BE2C (cell line): Measurements from ENCODE around the gene MELTF.
A peak's percentile ranks its signal among the peaks of the same experiment; 100 is the strongest.

Experiments
- DNase-seq: peaks from one replicate; pipeline ENCODE4 v3.0.0-alpha.2; 2020
- H3K27me3 ChIP-seq: fragments of 250-450 bp; sonication (Bioruptor Pico); 2 replicates; pipeline ENCODE4 v1.5.1; 2020; ENCODE audit warnings: mild to moderate bottlenecking
- H3K36me3 ChIP-seq: fragments of 250-450 bp; sonication (Bioruptor Pico); 2 replicates; pipeline ENCODE4 v1.5.1; 2020; ENCODE audit warnings: mild to moderate bottlenecking
- H3K4me1 ChIP-seq: fragments of 250-450 bp; sonication (Bioruptor Pico); 2 replicates; pipeline ENCODE4 v1.5.1; 2020
- H3K4me3 ChIP-seq: 2 replicates; pipeline ENCODE4 v1.5.1; 2011; ENCODE audit warnings: low read depth, low read length
- H3K9me3 ChIP-seq: fragments of 250-450 bp; sonication (Bioruptor Pico); 2 replicates; pipeline ENCODE4 v1.5.1; 2020
- TF ChIP-seq, protein P1 (sequence below): IDR thresholded peaks from 2 replicates; pipeline ENCODE4 v1.5.1; 2012; ENCODE audit warnings: mild to moderate bottlenecking, low read depth, low read length

The MELTF gene

DNA sequence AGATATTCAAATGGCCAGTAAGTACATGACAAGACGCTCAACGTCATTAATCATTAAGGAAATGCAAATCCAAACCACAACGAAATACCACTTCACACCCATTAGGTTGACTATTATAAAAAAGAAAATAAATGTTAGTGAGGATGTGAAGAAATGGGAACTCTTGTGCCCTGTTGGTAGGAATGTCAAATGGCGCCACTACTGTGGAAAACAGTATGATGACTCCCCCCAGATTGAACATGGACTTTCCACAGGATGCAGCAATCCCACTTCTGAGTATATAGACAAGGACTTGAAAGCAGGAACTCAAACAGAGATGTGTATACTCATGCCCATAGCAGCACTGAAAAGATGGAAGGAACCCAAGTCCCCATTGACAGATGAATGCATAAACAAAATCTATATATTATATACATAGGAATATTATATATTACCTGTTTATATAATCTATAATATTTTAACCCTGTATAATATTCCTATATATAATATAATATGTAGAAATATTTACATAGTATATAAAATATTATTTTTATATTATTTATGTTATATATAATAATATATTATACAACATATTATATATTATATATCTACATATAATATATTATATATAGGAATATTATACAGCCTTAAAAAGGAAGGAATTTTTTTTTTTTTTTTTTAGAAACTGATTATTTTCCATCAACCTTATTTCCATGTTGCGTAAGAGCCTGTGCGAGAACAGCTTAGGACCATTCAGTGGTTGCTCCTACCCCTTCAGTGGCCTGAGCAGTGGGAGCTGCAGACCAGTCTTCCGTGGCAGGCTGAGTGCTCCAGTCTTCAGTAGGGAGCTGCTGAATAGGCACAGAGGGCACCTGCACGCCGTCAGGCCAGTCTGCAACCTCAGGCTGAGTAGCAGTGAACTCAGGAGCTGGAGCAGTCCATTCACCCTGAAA, 43.4 kb downstream of the MELTF start:
- no peaks in the 10 kb centered on the region for H3K4me1 ChIP-seq
- no peaks in the 10 kb centered on the region for H3K27me3 ChIP-seq
- no peaks in the 10 kb centered on the region for H3K9me3 ChIP-seq
- no peak overlapping the region for H3K4me3 ChIP-seq
- H3K36me3 ChIP-seq, result no peaks in the 10 kb centered on the region
- TF ChIP-seq, protein P1, sequence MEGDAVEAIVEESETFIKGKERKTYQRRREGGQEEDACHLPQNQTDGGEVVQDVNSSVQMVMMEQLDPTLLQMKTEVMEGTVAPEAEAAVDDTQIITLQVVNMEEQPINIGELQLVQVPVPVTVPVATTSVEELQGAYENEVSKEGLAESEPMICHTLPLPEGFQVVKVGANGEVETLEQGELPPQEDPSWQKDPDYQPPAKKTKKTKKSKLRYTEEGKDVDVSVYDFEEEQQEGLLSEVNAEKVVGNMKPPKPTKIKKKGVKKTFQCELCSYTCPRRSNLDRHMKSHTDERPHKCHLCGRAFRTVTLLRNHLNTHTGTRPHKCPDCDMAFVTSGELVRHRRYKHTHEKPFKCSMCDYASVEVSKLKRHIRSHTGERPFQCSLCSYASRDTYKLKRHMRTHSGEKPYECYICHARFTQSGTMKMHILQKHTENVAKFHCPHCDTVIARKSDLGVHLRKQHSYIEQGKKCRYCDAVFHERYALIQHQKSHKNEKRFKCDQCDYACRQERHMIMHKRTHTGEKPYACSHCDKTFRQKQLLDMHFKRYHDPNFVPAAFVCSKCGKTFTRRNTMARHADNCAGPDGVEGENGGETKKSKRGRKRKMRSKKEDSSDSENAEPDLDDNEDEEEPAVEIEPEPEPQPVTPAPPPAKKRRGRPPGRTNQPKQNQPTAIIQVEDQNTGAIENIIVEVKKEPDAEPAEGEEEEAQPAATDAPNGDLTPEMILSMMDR, result peak; percentile 23; the same call in 1 of the 2 replicates
- no peak for DNase-seq

DNA sequence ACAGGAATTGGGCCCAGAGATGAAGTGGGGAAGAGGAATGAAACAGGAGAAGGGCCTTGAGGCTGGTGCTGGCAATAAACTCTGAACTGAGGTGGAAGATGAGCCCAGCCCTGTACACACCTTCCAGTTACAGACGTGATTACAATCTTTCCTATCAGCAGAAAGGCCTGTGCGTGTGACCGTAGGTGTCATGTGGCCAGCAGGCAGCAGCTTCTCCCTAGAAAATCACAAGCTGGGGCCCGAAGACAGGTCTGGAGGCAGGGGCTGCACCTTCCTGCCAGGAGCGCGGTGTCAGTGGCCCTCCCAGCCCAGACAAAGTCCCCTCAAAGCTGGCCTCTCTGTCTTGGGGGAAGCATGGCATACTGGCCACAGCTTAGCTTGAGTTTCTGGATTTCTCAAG, 44.3 kb downstream of the MELTF start:
- Histone ChIP-seq H3K4me1 (no peaks in the 10 kb centered on the region), H3K9me3 (no peaks in the 10 kb centered on the region), H3K36me3 (no peaks in the 10 kb centered on the region), H3K27me3 (no peaks in the 10 kb centered on the region), H3K4me3 (no peak overlapping the region)
- no peak for DNase-seq
- TF ChIP-seq, protein P1, result no peak

DNA sequence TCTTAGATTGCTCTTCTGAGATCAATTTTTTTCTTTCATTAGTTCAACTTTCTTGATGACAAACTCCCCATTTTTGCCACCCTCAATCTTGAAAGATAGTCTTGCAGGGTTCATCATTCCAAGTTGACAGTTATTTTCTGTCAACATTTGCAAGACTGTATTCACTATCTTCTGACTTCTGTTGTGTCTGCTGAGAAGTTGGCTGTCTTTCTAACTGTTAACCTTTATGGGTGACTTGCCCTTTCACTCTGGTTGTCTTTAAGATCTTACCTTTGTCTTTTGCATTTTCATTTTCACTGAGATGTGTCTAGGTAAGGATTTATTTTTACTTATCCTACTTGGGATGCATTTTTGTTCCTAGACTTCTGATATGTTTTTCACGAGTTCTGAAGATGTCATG, 46.4 kb downstream of the MELTF start:
- H3K9me3 ChIP-seq, result no peaks in the 10 kb centered on the region
- no peaks in the 10 kb centered on the region for H3K27me3 ChIP-seq
- no peak overlapping the region for H3K4me3 ChIP-seq
- TF ChIP-seq, protein P1, result no peak
- no peak for DNase-seq
- no peaks in the 10 kb centered on the region for H3K36me3 ChIP-seq
- no peaks in the 10 kb centered on the region for H3K4me1 ChIP-seq

DNA sequence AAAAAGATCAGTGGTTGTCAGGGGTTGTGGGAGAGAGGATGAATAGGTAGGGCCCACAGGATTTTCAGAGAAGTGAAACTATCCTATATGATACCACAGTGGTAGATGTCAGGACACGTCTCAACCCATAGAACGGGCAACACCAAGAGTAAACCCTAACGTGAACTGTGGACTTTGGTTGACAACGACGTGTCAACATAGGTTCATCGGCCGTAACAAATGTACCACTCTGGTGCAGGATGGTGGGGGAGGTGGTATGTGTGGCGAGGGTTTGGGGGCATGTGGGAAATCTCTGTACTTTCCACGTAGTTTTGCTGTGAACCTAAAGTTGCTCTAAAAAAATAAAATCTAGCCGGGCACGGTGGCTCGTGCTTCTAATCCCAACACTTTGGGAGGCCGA, 48.0 kb downstream of the MELTF start:
- DNase-seq, result no peak
- H3K4me3 ChIP-seq, result no peak overlapping the region
- H3K36me3 ChIP-seq, result no peaks in the 10 kb centered on the region
- no peaks in the 10 kb centered on the region for H3K4me1 ChIP-seq
- H3K27me3 ChIP-seq, result no peaks in the 10 kb centered on the region
- TF ChIP-seq, protein P1, result no peak
- H3K9me3 ChIP-seq, result no peaks in the 10 kb centered on the region

DNA sequence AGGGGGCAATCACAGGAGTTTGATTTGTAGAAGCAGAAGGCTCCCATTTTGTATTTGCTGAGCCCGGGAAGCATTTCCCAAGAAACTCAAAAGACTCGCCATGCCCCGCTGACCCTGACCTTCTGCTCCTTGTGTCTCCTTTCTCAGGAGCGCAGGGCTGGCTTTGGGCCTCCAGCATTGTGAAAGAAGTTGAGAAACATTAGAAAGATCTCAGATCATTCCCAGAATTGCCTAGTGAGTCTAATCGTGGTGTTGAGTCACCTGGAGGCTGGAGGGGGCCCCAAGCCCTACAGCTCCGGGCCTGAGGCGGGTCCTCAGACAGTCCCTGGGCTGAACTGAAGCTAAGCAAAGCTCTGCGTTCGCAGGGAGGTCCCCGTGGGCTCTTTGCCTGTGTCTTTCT, 50.1 kb downstream of the MELTF start:
- Histone ChIP-seq H3K36me3 (no peaks in the 10 kb centered on the region), H3K4me1 (no peaks in the 10 kb centered on the region), H3K27me3 (no peaks in the 10 kb centered on the region), H3K4me3 (no peak overlapping the region), H3K9me3 (no peaks in the 10 kb centered on the region)
- TF ChIP-seq, protein P1, result no peak
- DNase-seq, result no peak

DNA sequence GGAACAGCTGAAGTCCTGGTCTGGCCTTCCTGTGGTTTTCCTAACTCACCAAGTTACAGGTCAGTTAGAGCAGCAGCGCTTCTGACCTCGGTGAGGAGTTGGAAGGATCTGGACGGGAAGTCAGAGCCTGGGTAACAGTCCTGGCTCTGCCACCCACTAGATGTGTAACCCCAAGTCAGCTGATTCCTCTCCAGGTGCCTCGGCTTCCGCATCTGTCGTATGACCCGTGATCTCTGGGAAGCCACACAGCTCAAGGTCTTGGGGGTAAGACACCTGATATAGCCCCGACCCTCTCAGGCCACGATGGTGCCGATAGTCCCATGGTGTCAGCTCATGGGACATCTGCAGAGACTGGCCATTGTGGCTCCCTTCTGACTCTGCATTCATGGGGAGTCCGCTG, 52.7 kb downstream of the MELTF start:
- TF ChIP-seq, protein P1, result no peak
- Histone ChIP-seq H3K4me1 (no peaks in the 10 kb centered on the region), H3K27me3 (no peaks in the 10 kb centered on the region), H3K4me3 (no peak overlapping the region), H3K36me3 (no peaks in the 10 kb centered on the region), H3K9me3 (no peaks in the 10 kb centered on the region)
- no peak for DNase-seq
